Fibroblast of pulmonary artery (primary cell): Measurements from ENCODE around the gene CRYGN.

Experiments used
- DNase-seq: peaks from one replicate; pipeline ENCODE4 v3.0.0-alpha.2; 2010; ENCODE audit warnings: low read depth
- H3K4me3 ChIP-seq: replicated peaks from 2 replicates; pipeline ENCODE4 v1.5.1; 2011; ENCODE audit warnings: low read depth, mild to moderate bottlenecking, control low read depth, low read length, moderate library complexity
- CTCF ChIP-seq: IDR thresholded peaks from 2 replicates; pipeline ENCODE4 v1.5.1; 2011; ENCODE audit warnings: mild to moderate bottlenecking, control low read depth, low read length, inconsistent platforms; ENCODE audit errors: missing control alignments

The CRYGN gene

DNA sequence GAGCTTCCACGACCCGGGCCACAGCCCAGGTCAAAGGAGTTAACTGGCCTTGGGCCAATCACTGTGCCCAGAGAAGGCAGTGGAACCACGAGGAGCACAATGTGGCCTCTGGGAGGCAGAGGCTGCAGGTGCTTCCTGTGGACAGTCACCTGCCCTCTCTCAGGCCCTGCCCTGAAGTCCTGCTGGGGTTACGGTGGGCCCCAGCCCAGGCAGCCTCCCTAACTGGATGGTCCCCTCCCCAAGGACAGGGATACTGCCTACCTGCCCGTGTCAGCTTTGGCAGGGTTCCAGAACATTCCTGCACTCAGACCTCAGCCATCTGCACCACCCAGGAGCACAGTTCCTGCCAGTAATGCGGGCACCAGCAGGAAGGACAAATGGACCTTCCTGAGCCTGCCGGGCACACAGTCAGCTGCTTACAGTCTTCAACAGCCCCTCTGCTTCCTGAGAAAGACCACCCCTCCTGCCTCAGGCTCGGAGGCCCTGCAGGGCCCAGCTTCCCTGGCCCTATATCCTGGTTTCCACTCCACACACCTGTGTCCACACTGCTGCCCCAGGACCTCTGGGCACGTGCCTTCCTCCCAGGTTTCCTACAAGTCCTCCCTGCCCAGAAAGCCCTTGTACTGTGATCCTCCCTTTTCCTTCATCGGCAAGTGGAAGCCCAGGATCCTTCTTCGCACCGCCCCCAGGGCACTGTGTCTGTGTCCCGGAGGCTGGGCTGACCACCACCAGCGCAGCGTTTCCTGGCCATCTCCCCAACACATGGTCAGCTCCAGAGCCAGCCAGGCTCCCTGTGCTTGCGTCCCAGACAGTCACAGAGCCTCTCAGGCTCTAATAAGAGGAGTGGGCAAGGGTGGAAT lies 53.4 kb downstream of the CRYGN start:
- no peak overlapping the region for H3K4me3 ChIP-seq
- no peak for DNase-seq
- TF ChIP-seq CTCF: no peak

DNA sequence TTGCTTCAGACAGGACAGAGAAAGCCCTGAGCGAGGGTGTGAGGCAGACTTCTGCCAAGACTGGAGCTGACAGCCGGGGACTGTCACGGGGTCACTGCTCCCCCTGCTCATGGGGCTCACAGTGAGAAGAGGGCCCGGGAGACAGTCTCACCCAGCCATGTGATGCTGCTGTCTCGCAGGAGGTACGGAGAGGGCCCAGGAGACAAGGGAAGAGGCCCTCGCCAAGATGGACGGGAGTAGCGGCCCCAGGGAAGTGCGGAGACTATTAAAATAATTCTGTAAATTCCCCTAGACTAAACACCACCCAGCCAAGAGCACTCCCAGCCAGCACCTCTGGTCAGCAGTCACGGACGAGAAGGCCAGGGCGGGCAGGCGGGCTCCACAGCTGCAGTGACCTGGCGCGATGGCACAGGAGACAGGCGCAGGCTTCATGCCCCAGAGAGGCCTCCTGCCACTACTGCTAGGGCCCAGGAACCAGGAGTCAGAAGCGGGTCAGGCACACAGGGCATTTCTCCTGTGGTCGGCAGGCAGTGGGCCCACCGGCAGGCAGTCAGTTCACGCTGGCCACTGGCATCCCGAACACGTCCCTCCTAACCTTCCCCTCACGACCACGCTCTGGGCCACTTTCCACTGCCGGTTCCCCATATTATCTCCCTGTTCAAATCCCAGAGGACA lies 54.2 kb downstream of the CRYGN start:
- TF ChIP-seq CTCF: no peak
- no peak for DNase-seq

GRCh38 chr7:151384776-151385625 lies 54.9 kb downstream of the CRYGN start:
- TF ChIP-seq CTCF: no peak
- DNase-seq: no peak
- no peak overlapping the region for H3K4me3 ChIP-seq

More for the DNA sequence above, 54.2 kb downstream of the CRYGN start:
- H3K4me3 ChIP-seq: no peak overlapping the region

DNA sequence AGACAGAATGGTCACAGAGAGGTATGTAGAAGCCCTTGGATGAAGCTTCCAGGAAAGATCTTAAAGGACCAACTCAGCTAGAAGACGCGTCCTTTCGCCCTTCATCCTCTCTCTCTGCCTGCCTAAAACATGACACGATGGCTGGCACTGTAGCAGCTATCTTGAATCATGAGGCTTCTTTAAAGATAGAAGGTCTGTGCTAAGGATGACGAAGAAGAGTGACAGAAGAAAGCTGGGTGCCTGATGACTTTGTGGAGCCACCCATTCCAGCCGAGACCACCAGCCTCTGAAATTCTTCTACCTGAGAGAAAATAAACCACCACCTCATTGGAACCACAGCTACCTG lies 55.6 kb downstream of the CRYGN start:
- DNase-seq: no peak
- H3K4me3 ChIP-seq: no peak overlapping the region
- no peak for TF ChIP-seq CTCF

GRCh38 chr7:151383638-151384351 lies 56.1 kb downstream of the CRYGN start:
- DNase-seq: no peak
- no peak for TF ChIP-seq CTCF
- H3K4me3 ChIP-seq: no peak overlapping the region

DNA sequence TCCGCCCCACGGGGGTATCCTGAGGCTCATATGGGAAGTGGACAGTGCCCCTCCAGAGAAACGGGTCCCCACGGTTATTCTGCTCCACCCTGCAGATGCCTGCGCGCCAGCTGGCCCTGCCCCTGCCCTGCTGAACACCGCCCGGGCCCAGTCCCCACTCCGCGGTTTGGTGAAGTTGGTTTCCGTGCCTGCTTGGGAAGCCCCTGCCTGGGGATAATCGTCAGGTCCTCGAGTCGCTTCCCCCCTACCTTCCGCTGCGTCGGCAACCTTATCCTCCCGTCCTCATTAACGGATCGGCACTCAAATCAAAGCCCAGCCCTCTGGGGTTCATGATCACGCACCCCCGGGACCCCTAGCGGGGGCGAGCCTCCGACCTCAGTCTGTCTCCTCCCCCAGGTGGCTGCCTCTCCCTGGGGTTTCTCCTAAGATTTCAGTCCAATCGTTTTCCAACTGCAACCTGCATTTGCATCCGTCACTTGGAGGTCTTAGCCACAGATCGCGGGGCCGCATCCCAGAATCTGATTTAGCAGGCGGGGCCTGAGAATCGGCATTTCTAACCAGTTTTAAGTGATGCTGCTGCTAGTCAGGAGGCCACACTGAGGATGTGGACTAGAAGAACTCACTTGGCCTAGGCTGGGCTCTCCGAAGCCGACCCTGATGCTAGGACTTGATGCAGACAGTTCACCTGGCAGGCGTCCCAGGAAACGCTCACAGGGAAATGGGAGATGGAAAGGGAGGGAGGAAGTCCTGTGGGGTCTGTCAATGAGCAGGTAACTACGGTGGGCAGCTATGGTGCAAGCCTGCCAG lies 57.7 kb downstream of the CRYGN start:
- TF ChIP-seq CTCF: no peak
- no peak for DNase-seq
- no peak overlapping the region for H3K4me3 ChIP-seq
